Prostate gland (tissue), 2 donors: ENCODE results near the gene PEX5.

Experiments
- POLR2AphosphoS5 ChIP-seq: sonication (generic); formaldehyde crosslinking; IDR thresholded peaks from one replicate; pipeline ENCODE4 v1.6.1; 2017; ENCODE audit warnings: antibody characterized with exemption
- TF ChIP-seq, protein P1 (sequence below), 4 experiments: fragments of 200-600 bp in 2 of 4; fragments of 450-650 bp in 2 of 4; sonication (generic) in 2 of 4; IDR thresholded peaks; 1 replicate in 3 of 4; 2 replicates in 1 of 4; pipeline ENCODE4 v1.5.1; 2016 to 2019; ENCODE audit warnings: antibody characterized with exemption in 4 of 4, mild to moderate bottlenecking in 2 of 4, moderate library complexity in 2 of 4

DNA sequence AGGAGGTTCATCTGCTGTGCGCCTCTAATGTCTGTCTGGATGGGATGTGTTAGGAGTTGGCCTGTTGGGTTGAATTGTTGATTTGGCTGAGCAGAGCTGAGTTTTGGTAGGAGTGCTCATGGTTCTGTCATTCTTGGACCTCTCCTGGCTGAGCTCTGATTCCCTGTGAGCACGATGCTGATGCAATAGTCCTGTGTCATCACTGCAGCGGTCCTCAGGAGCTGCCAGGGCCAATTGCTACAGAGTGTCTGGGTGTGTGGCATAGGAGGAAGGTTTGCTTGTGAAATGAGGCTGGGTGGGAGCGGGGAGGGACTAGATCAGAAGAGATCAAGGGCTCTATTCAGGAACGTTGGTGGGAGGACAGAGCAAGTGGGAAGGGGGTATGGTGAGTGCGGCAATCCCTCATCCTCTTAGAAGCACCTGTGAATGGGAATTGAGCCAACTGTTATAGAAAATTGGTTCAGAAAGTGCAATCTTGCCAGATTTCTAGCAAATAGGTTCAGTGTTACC lies 21.2 kb downstream of the PEX5 start:
- no peak for TF ChIP-seq POLR2AphosphoS5
- TF ChIP-seq, protein P1, sequence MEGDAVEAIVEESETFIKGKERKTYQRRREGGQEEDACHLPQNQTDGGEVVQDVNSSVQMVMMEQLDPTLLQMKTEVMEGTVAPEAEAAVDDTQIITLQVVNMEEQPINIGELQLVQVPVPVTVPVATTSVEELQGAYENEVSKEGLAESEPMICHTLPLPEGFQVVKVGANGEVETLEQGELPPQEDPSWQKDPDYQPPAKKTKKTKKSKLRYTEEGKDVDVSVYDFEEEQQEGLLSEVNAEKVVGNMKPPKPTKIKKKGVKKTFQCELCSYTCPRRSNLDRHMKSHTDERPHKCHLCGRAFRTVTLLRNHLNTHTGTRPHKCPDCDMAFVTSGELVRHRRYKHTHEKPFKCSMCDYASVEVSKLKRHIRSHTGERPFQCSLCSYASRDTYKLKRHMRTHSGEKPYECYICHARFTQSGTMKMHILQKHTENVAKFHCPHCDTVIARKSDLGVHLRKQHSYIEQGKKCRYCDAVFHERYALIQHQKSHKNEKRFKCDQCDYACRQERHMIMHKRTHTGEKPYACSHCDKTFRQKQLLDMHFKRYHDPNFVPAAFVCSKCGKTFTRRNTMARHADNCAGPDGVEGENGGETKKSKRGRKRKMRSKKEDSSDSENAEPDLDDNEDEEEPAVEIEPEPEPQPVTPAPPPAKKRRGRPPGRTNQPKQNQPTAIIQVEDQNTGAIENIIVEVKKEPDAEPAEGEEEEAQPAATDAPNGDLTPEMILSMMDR (IDR thresholded peaks at IDR 0.05), result no peak
